ENCODE measurements around the gene AP3D1.

DNA sequence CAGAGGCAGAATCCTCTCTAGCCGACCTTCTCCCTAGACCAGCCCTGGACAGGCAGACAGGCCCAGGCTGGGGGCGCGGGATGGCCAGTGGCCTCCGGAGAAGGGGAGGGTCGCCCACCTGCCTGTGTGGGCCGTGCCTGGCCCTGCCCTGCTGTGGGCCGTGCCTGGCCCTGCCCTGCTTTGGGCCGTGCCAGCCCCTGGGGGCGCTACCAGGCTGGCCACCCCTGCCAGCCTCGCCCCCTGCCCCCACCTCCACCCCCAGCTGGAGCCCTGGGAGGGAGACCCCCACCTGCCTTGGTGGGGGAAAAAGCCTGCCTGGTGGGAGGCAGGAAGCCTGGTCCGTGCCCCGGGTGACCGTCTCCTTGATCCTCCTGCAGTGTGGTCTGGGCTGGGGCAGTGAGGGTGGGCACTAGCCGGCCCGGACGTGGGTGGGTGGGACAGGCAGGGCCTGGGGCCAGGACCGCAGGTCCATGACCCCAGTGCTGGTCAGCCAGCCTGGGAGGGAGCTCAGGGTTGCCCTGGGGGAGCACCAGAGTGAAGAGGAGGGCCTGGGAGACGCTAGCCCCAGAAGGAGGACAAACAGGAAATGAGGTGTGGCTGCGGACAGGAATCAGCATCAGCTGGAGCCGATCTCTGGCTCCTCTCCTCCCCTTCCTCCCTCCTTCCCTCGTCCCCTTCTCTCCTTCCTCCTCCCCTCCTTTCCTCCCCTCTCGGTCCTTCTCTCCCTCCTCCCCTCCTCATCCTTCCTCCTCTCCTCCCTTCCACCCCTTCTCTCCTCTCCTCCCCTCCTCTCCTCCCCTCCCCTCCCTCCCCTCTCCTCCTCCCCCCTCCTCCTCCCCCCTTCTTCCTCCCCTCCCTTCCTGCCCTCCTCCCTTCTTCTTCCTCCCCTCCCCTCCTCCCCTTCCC is 95.2 kb downstream of the AP3D1 start:
- TF ChIP-seq, protein P1, sequence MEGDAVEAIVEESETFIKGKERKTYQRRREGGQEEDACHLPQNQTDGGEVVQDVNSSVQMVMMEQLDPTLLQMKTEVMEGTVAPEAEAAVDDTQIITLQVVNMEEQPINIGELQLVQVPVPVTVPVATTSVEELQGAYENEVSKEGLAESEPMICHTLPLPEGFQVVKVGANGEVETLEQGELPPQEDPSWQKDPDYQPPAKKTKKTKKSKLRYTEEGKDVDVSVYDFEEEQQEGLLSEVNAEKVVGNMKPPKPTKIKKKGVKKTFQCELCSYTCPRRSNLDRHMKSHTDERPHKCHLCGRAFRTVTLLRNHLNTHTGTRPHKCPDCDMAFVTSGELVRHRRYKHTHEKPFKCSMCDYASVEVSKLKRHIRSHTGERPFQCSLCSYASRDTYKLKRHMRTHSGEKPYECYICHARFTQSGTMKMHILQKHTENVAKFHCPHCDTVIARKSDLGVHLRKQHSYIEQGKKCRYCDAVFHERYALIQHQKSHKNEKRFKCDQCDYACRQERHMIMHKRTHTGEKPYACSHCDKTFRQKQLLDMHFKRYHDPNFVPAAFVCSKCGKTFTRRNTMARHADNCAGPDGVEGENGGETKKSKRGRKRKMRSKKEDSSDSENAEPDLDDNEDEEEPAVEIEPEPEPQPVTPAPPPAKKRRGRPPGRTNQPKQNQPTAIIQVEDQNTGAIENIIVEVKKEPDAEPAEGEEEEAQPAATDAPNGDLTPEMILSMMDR (IDR thresholded peaks at IDR 0.05), result no peak
- no peak for TF ChIP-seq EP300 (IDR thresholded peaks at IDR 0.05; ENCODE audit: low read depth)
- peak; percentile 48 for TF ChIP-seq POLR2A (IDR thresholded peaks at IDR 0.05)
- peak; percentile 48 to 70 (median 66) for TF ChIP-seq POLR2AphosphoS5 (IDR thresholded peaks at IDR 0.05)

Measured in transverse colon (tissue), 4 donors.